GM19395 (cell line): ENCODE measurements around the gene PHF1.
"Not testable (repeated sequence)": the region's sequence is repeated elsewhere in the genome, so short reads cannot be mapped to it uniquely, and the experiment has no call there.

Source experiments
- ATAC-seq: cut with Tn5 transposase; IDR thresholded peaks from one replicate; pipeline ENCODE4 v1.9.1; 2021; ENCODE audit warnings: mild to moderate bottlenecking, moderate library complexity; ENCODE audit not compliant: unreplicated experiment

Gene PHF1

GRCh38 chr6:33410711-33411631, at the start of gene PHF1:
Gene PHF1 (plus strand): TSS chr6:33411014. CDS start chr6:33412264, 1,250 bp downstream.
- ATAC-seq: peak; percentile 42

- not testable (repeated sequence) for ATAC-seq
These were observed 47.3 kb upstream of the PHF1 start for GRCh38 chr6:33363486-33363885.

DNA sequence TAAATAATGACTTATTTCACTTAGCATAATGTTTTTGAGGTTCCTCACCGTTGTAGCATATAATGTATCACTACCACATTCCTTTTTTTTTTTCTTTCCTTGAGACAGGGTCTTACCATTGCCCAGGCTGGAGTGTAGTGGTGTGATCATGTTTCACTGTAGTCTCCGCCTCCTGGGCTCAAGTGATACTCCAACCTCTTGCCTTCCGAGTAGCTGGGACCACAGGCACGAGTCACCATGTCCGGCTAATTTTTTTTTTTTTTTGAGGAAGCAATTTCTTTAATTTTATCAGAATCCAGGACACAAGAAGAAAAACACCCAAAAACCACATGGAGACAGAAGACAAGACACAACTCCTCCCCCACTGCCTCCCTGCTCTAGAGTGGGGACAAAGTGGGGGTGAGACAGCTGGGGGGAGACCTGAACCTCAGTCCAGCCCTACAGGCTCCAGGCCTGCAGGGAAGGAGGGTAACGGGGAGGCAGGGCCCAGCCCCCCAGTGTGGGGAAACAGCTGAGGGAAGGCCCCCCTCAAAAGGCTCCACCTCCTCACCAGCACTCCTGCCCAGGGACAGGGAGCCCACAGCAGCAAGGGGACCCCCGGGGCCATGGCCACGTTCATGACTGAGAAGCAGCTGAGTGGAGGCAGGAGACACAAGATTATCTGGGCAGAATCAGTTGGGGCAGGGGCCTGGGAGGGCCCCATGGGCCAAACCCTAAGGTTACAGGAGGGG, 46.2 kb upstream of the PHF1 start:
- ATAC-seq: not testable (repeated sequence)

DNA sequence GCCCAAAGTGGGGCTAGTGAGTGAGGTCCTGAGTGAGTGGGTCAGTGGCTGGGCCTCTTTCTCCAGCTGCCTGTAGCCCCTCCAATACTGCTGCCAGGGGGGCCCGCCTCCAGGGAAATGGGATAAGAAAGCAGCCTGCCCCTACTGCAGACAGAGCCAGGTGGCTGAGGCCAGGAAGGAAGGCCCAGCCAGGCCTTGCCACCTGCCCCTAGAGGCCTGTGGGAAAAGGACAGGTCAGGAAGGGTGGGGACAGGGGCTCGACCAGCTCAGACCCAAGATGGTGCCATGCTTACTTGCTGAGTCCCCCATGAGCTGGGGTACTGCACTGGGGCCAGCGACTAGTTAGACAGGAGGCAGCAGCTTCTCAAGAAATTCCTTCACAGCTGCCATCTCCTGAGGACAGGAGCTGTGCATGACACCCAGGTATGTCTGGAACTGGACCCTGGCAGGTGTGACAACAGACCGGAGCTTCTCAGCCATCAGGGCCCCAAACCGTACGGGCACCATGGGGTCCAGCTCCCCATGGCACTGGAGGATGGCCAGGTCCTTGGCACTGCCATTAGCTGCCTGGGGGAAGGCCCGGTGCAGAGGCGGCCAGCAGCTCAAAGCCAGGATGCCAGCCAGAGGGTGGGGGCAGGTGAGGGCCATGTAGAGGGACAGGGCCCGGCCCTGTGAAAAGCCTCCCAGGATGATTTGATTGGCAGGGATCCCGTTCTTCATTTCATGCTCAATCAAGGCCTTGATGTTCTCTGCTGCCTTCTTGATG, 45.4 kb upstream of the PHF1 start:
- ATAC-seq: not testable (repeated sequence)

DNA sequence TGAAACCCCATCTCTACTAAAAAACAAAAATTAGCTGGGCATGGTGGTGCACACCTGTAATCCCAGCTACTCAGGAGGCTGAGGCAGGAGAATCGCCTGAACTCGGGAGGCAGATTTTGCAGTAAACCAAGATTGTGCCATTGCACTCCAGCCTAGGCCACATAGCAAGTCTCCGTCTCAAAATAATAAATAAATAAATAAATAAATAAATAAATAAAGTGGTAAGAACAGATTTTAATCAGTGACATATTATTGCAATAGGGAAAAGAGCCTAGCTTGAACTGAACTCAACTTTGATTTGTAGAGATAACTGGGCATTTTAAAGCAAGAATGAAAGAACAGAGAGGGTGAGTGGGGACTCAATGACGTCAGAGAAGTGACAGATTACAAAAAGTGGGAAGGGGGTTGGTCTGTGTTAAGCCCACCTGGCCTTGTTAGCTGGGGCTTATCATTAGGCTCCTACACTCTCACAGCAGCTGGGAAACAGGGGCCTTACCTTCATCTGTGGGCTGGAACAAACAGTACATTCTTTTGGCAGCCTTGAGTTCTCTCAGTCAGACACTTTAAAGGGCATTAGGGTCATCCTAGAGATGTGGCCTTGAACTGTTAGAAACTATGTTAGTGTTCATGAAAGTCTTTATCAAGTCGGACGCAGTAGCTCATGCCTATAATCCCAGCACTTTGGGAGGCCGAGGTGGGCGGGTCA, 43.7 kb upstream of the PHF1 start:
- no peak for ATAC-seq

GRCh38 chr6:33367715-33368025, 43.1 kb upstream of the PHF1 start:
- ATAC-seq: not testable (repeated sequence)

DNA sequence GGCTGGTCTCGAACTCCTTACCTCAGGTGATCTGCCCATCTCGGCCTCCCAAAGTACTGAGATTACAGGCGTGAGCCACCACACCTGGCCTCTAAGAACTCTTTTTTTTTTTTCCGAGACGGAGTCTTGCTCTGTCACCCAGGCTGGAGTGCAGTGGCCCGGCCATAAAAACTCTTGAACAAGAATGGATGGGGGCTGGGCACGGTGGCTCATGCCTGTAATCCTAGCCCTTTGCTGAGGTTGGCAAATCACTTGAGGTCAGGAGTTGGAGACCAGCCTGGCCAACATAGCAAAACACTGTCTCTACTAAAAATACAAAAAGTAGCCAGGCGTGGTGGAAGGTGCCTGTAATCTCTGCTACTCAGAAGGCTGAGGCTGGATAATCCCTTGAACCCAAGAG, 38.9 kb upstream of the PHF1 start:
- not testable (repeated sequence) for ATAC-seq

DNA sequence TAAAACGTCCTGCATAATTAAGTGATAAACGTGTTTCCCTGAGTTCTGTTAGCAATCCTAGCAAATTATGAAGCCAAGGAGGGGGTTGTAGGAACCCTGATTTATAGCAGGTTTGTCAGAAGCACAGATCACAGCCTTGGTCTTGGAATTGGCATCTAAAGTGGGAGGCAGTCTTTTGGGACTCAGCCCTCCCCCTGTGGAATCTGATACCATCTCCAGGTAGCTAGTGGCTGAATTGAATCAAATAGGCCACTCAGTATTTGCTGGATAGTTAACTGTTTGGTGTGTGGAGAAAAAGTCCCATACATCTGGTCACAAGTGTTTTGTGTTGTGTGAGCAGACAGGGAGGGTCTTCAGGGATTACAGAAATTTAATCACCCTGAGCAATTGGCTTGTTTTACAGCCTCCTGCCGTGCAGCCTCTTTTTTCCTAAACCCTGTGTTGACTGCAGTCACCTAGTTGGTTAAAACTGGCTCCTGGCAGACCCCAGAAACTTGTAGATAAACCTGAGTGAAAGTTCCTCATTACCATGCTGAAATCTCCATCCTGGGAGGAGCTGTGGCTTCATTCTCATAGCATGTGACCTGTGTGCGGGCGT, 38.2 kb upstream of the PHF1 start:
- no peak for ATAC-seq

- ATAC-seq: no peak
These were observed 36.6 kb upstream of the PHF1 start for GRCh38 chr6:33373960-33374910.

- ATAC-seq: no peak
These were observed 35.6 kb upstream of the PHF1 start for GRCh38 chr6:33375143-33375671.

DNA sequence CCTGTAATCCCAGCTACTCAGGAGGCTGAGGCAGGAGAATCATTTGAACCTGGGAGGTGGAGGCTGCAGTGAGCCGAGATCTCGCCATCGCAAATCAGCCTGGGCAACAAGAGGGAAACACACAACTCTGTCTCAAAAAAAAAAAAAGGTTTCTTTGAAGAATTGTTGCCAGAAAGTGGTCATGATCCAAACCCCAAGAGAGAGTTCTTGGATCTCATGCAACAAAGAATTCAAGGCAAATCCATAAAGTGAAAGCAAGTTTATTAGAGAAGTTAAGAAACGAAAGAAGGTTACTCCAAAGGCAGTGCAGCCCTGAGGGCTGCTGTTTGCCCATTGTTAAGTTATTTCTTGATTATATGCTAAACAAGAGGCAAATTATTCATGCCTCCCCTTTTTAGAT, 33.6 kb upstream of the PHF1 start:
- no peak for ATAC-seq

- ATAC-seq: not testable (repeated sequence)
These were observed 31.6 kb upstream of the PHF1 start for GRCh38 chr6:33379184-33379583.

DNA sequence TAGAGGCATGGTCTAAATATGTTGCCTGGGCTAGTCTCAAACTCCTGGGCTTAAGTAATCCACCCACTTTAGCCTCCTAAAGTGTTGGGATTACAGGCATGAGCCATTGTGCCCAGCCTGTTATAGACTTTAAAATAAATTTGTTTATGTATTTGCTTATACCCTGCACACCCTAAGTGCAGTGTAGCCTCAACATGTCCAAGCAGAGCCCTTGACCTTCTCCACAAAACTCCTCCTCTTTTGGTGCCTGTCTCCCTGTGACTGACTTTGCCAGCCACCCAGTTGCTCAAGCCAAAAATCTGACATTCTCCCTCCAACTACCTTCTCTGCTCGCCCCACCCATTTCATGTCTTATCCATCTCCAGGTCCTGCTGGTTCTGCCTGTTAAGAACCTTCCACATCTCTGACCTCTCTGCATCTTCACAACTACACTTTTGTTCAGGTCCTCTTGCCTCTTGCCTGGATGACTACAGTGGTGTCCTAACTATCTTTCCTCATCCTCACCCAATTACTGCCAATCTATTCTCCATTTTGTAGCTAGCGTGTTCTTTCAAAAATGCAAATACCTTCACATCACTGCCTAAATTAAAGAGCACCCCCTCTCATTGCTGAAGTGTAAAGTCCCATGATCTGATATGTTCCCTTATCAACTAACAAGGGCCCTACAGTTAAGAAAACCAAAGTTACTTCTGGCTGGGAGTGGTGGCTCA, 30.4 kb upstream of the PHF1 start:
- no peak for ATAC-seq

GRCh38 chr6:33383427-33384185, 27.2 kb upstream of the PHF1 start:
- no peak for ATAC-seq

GRCh38 chr6:33384581-33385020, 26.2 kb upstream of the PHF1 start:
- ATAC-seq: no peak

- ATAC-seq: no peak
These were observed 20.6 kb upstream of the PHF1 start for GRCh38 chr6:33390173-33390572.

- ATAC-seq: peak; percentile 1
These were observed 20.0 kb upstream of the PHF1 start for GRCh38 chr6:33390767-33391277.
